HepG2 (cell line): ENCODE measurements around the gene TOMM20. TPM values are rescaled to one million over a fixed set of nuclear protein-coding genes. Genes with fewer than 3 reads are reported as not detected.

Experiments used
- GTF3A ChIP-seq: sonication (generic); formaldehyde crosslinking; conservative IDR thresholded peaks from 2 replicates; pipeline ENCODE4 v1.4.0; 2020; ENCODE audit warnings: mild to moderate bottlenecking, missing genetic modification reagents
- HHEX ChIP-seq: IDR thresholded peaks from 2 replicates; pipeline ENCODE4 v1.6.1; 2016; ENCODE audit warnings: control low read depth
- HMGA1 ChIP-seq: sonication (generic); formaldehyde crosslinking; conservative IDR thresholded peaks from 2 replicates; pipeline ENCODE4 v1.4.0; 2020; ENCODE audit warnings: missing genetic modification reagents
- HNRNPUL1 ChIP-seq: fragments of 200-400 bp; formaldehyde crosslinking; IDR thresholded peaks from 2 replicates; pipeline ENCODE4 v1.6.1; 2017; ENCODE audit warnings: low read depth, mild to moderate bottlenecking, low read length, moderate library complexity
- NR2F1 ChIP-seq, 2 experiments: fragments of 450-650 bp in 1 of 2; formaldehyde crosslinking in 1 of 2; IDR thresholded peaks; 2 replicates each; pipeline versions ENCODE4 v1.5.0 to v1.6.1; 2016 to 2020; ENCODE audit warnings: mild to moderate bottlenecking in 1 of 2, missing compliant biosample characterization in 1 of 2, missing genetic modification reagents in 1 of 2, moderate library complexity in 1 of 2
- PAWR ChIP-seq: sonication (generic); formaldehyde crosslinking; IDR thresholded peaks from 2 replicates; pipeline ENCODE4 v1.4.0; 2020; ENCODE audit warnings: missing genetic modification reagents, mild to moderate bottlenecking, borderline replicate concordance
- SIN3B ChIP-seq: fragments of 150-350 bp; IDR thresholded peaks from 2 replicates; pipeline ENCODE4 v1.6.1; 2014; ENCODE audit warnings: low read length
- ZMYM3 ChIP-seq: sonication (generic); formaldehyde crosslinking; IDR thresholded peaks from 2 replicates; pipeline ENCODE4 v1.5.1; 2020; ENCODE audit warnings: mild to moderate bottlenecking, missing genetic modification reagents
- ZNF713 ChIP-seq: sonication (generic); formaldehyde crosslinking; IDR thresholded peaks from 2 replicates; pipeline ENCODE4 v1.4.0; 2020; ENCODE audit warnings: mild to moderate bottlenecking, missing genetic modification reagents
- ZNF775 ChIP-seq: sonication (generic); formaldehyde crosslinking; IDR thresholded peaks from 2 replicates; pipeline ENCODE4 v1.4.0; 2020; ENCODE audit warnings: missing genetic modification reagents, mild to moderate bottlenecking, moderate library complexity, borderline replicate concordance
- ZSCAN9 ChIP-seq: IDR thresholded peaks from 2 replicates; pipeline ENCODE4 v1.6.1; 2016; ENCODE audit warnings: borderline replicate concordance
- polyA plus RNA-seq, 8 experiments: library from polyadenylated mRNA; depleted of rRNA in 3 of 8; stranded (reverse) in 7 of 8; unstranded in 1 of 8; fragments of >200 nt; fragmentation: Illumina TruSeq in 4 of 8; extraction: Trizol in 4 of 8; gene quantifications; 2 replicates each; pipeline versions ENCODE4 v1.2.1 to v1.2.3, GENCODE V29; 2011 to 2016; ENCODE audit warnings: low read depth in 4 of 8, missing spikeins in 1 of 8, mixed read lengths in 1 of 8; ENCODE audit not compliant: insufficient read depth in 1 of 8
- total RNA-seq, 5 experiments: library from RNA; depleted of rRNA; stranded (reverse); fragments of >200 nt; fragmentation: Illumina TruSeq; extraction: Trizol; gene quantifications; 2 replicates each; pipeline ENCODE4 v1.2.3, GENCODE V29; 2016; ENCODE audit warnings: low read depth in 1 of 5
- TF ChIP-seq, protein P1 (sequence below): sonication (generic); formaldehyde crosslinking; IDR thresholded peaks from 2 replicates; pipeline ENCODE4 v1.4.0; 2020; ENCODE audit warnings: mild to moderate bottlenecking, missing genetic modification reagents
- TF ChIP-seq, protein P2 (sequence below): sonication (generic); formaldehyde crosslinking; conservative IDR thresholded peaks from 2 replicates; pipeline ENCODE4 v1.8.0; 2022; ENCODE audit warnings: mild to moderate bottlenecking, moderate library complexity, missing genetic modification reagents
- TF ChIP-seq, protein P3 (sequence below): sonication (generic); formaldehyde crosslinking; IDR thresholded peaks from 2 replicates; pipeline ENCODE4 v1.4.0; 2020; ENCODE audit warnings: low read depth, mild to moderate bottlenecking, missing genetic modification reagents
- TF ChIP-seq, protein P4 (sequence below): sonication (generic); formaldehyde crosslinking; IDR thresholded peaks from 2 replicates; pipeline ENCODE4 v1.8.1; 2023; ENCODE audit warnings: mild to moderate bottlenecking, inconsistent platforms, moderate library complexity, missing genetic modification reagents, borderline replicate concordance
- TF ChIP-seq, protein P5 (sequence below): IDR thresholded peaks from 2 replicates; pipeline ENCODE4 v1.4.0; 2020; ENCODE audit warnings: mild to moderate bottlenecking, missing genetic modification reagents
- TF ChIP-seq, protein P6 (sequence below): sonication (generic); formaldehyde crosslinking; IDR thresholded peaks from 2 replicates; pipeline ENCODE4 v1.8.1; 2023; ENCODE audit warnings: mild to moderate bottlenecking, missing genetic modification reagents

Gene TOMM20
- total and polyA plus RNA-seq, 2 of the 13 experiments (the other 11 are each of a cell fraction or from before 2014, with no cell fraction given) = 153 to 376 TPM

DNA sequence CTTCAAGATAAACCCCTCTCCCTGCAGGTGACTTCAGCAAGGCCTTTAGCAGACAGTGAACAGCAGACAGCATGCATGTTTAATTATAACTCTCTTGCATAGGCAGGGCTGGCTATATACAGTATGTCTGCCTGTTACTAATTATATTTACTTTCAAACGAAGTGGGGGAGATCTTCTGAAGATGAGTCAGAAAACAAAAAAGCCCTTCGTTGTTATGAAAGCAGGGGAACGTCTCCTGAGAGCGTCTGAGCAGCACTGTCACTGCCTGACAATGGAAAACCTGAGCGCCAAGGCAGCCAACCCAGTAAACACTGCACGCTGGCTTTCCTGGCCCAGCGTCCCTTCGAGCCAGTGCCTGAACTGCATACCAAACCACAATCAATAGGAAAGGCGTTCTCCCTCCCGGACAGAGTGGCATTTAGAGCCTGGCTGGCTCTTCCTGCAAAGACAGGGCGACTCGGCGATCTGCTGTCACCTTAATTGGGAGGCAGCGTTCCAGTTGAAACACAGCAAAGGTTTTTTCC is 54.1 kb downstream of the TOMM20 start (continued):
- TF ChIP-seq, protein P1, sequence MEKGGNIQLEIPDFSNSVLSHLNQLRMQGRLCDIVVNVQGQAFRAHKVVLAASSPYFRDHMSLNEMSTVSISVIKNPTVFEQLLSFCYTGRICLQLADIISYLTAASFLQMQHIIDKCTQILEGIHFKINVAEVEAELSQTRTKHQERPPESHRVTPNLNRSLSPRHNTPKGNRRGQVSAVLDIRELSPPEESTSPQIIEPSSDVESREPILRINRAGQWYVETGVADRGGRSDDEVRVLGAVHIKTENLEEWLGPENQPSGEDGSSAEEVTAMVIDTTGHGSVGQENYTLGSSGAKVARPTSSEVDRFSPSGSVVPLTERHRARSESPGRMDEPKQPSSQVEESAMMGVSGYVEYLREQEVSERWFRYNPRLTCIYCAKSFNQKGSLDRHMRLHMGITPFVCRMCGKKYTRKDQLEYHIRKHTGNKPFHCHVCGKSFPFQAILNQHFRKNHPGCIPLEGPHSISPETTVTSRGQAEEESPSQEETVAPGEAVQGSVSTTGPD (CRISPR knock-in tag) = no peak
- TF ChIP-seq HNRNPUL1 = no peak
- no peak for TF ChIP-seq ZNF775
- TF ChIP-seq ZMYM3 = no peak
- no peak for TF ChIP-seq ZNF713
- TF ChIP-seq NR2F1 (CRISPR knock-in tag; IDR thresholded peaks at IDR 0.05) = no peak
- TF ChIP-seq, protein P2, sequence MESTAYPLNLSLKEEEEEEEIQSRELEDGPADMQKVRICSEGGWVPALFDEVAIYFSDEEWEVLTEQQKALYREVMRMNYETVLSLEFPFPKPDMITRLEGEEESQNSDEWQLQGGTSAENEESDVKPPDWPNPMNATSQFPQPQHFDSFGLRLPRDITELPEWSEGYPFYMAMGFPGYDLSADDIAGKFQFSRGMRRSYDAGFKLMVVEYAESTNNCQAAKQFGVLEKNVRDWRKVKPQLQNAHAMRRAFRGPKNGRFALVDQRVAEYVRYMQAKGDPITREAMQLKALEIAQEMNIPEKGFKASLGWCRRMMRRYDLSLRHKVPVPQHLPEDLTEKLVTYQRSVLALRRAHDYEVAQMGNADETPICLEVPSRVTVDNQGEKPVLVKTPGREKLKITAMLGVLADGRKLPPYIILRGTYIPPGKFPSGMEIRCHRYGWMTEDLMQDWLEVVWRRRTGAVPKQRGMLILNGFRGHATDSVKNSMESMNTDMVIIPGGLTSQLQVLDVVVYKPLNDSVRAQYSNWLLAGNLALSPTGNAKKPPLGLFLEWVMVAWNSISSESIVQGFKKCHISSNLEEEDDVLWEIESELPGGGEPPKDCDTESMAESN (CRISPR knock-in tag) = no peak
- TF ChIP-seq SIN3B = 0 out of 2 replicates have a peak, but pooled peaks have one; percentile 14
- TF ChIP-seq, protein P3, sequence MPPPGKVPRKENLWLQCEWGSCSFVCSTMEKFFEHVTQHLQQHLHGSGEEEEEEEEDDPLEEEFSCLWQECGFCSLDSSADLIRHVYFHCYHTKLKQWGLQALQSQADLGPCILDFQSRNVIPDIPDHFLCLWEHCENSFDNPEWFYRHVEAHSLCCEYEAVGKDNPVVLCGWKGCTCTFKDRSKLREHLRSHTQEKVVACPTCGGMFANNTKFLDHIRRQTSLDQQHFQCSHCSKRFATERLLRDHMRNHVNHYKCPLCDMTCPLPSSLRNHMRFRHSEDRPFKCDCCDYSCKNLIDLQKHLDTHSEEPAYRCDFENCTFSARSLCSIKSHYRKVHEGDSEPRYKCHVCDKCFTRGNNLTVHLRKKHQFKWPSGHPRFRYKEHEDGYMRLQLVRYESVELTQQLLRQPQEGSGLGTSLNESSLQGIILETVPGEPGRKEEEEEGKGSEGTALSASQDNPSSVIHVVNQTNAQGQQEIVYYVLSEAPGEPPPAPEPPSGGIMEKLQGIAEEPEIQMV (CRISPR knock-in tag) = no peak
- TF ChIP-seq ZSCAN9 (CRISPR knock-in tag) = 0 out of 2 replicates have a peak, but pooled peaks have one; percentile 17
- TF ChIP-seq, protein P4, sequence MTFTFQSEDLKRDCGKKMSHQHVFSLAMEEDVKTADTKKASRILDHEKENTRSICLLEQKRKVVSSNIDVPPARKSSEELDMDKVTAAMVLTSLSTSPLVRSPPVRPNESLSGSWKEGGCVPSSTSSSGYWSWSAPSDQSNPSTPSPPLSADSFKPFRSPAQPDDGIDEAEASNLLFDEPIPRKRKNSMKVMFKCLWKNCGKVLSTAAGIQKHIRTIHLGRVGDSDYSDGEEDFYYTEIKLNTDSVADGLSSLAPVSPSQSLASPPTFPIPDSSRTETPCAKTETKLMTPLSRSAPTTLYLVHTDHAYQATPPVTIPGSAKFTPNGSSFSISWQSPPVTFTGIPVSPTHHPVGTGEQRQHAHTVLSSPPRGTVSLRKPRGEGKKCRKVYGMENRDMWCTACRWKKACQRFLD = no peak
- no peak for TF ChIP-seq HHEX
- no peak for TF ChIP-seq PAWR (CRISPR knock-in tag)
- TF ChIP-seq HMGA1 (CRISPR knock-in tag) = no peak
- TF ChIP-seq GTF3A = no peak
- TF ChIP-seq, protein P5, sequence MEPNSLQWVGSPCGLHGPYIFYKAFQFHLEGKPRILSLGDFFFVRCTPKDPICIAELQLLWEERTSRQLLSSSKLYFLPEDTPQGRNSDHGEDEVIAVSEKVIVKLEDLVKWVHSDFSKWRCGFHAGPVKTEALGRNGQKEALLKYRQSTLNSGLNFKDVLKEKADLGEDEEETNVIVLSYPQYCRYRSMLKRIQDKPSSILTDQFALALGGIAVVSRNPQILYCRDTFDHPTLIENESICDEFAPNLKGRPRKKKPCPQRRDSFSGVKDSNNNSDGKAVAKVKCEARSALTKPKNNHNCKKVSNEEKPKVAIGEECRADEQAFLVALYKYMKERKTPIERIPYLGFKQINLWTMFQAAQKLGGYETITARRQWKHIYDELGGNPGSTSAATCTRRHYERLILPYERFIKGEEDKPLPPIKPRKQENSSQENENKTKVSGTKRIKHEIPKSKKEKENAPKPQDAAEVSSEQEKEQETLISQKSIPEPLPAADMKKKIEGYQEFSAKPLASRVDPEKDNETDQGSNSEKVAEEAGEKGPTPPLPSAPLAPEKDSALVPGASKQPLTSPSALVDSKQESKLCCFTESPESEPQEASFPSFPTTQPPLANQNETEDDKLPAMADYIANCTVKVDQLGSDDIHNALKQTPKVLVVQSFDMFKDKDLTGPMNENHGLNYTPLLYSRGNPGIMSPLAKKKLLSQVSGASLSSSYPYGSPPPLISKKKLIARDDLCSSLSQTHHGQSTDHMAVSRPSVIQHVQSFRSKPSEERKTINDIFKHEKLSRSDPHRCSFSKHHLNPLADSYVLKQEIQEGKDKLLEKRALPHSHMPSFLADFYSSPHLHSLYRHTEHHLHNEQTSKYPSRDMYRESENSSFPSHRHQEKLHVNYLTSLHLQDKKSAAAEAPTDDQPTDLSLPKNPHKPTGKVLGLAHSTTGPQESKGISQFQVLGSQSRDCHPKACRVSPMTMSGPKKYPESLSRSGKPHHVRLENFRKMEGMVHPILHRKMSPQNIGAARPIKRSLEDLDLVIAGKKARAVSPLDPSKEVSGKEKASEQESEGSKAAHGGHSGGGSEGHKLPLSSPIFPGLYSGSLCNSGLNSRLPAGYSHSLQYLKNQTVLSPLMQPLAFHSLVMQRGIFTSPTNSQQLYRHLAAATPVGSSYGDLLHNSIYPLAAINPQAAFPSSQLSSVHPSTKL (CRISPR knock-in tag) = no peak; the same call in 1 of the 2 replicates
- TF ChIP-seq, protein P6, sequence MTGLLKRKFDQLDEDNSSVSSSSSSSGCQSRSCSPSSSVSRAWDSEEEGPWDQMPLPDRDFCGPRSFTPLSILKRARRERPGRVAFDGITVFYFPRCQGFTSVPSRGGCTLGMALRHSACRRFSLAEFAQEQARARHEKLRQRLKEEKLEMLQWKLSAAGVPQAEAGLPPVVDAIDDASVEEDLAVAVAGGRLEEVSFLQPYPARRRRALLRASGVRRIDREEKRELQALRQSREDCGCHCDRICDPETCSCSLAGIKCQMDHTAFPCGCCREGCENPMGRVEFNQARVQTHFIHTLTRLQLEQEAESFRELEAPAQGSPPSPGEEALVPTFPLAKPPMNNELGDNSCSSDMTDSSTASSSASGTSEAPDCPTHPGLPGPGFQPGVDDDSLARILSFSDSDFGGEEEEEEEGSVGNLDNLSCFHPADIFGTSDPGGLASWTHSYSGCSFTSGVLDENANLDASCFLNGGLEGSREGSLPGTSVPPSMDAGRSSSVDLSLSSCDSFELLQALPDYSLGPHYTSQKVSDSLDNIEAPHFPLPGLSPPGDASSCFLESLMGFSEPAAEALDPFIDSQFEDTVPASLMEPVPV (CRISPR knock-in tag) = no peak
